Liver (tissue), 3 donors: ENCODE measurements around the gene TSEN2.

Experiments used
- EGR1 ChIP-seq, 2 donors: IDR thresholded peaks; 2 replicates each; pipeline ENCODE4 v1.6.1; 2016 to 2018; ENCODE audit warnings: antibody characterized with exemption in 2 of 2, low read depth in 2 of 2
- FOXA2 ChIP-seq: IDR thresholded peaks from 2 replicates; pipeline ENCODE4 v1.6.1; 2016; ENCODE audit warnings: antibody characterized with exemption
- GABPA ChIP-seq, 2 donors: IDR thresholded peaks in 1 of 2; conservative IDR thresholded peaks in 1 of 2; 2 replicates each; pipeline ENCODE4 v1.6.1; 2016; ENCODE audit warnings: antibody characterized with exemption in 2 of 2, mild to moderate bottlenecking in 1 of 2, moderate library complexity in 1 of 2
- JUND ChIP-seq, 2 donors: IDR thresholded peaks; 2 replicates each; pipeline ENCODE4 v1.6.1; 2016; ENCODE audit warnings: antibody characterized with exemption in 2 of 2
- NR2F2 ChIP-seq: IDR thresholded peaks from 2 replicates; pipeline ENCODE4 v1.6.1; 2016; ENCODE audit warnings: antibody characterized with exemption
- RAD21 ChIP-seq, 2 donors: IDR thresholded peaks; 2 replicates each; pipeline ENCODE4 v1.6.1; 2016; ENCODE audit warnings: antibody characterized with exemption in 2 of 2, mild to moderate bottlenecking in 2 of 2
- RXRA ChIP-seq, 2 donors: IDR thresholded peaks; 2 replicates each; pipeline ENCODE4 v1.6.1; 2017 to 2018; ENCODE audit warnings: antibody characterized with exemption in 2 of 2, mild to moderate bottlenecking in 1 of 2
- TAF1 ChIP-seq: conservative IDR thresholded peaks from 2 replicates; pipeline ENCODE4 v1.6.1; 2016; ENCODE audit warnings: antibody characterized with exemption, mild to moderate bottlenecking
- YY1 ChIP-seq: IDR thresholded peaks from 2 replicates; pipeline ENCODE4 v1.6.1; 2016; ENCODE audit warnings: antibody characterized with exemption, mild to moderate bottlenecking
- TF ChIP-seq, protein P1 (sequence below): fragments of 150-350 bp; IDR thresholded peaks from 2 replicates; pipeline ENCODE4 v1.5.1; 2017; ENCODE audit warnings: improper control_type of control experiment, low read depth, low read length; ENCODE audit not compliant: missing input control
- TF ChIP-seq, protein P2 (sequence below): IDR thresholded peaks from 2 replicates; pipeline ENCODE4 v1.6.1; 2016; ENCODE audit warnings: antibody characterized with exemption, mild to moderate bottlenecking
- TF ChIP-seq, protein P3 (sequence below): IDR thresholded peaks from 2 replicates; pipeline ENCODE4 v1.6.1; 2016; ENCODE audit warnings: antibody characterized with exemption
- TF ChIP-seq, protein P4 (sequence below): IDR thresholded peaks from 2 replicates; pipeline ENCODE4 v1.6.1; 2016; ENCODE audit warnings: antibody characterized with exemption
- TF ChIP-seq, protein P5 (sequence below): IDR thresholded peaks from 2 replicates; pipeline ENCODE4 v1.6.1; 2016; ENCODE audit warnings: antibody characterized with exemption
- donor health status: healthy.
- donor health status: healthy.

DNA sequence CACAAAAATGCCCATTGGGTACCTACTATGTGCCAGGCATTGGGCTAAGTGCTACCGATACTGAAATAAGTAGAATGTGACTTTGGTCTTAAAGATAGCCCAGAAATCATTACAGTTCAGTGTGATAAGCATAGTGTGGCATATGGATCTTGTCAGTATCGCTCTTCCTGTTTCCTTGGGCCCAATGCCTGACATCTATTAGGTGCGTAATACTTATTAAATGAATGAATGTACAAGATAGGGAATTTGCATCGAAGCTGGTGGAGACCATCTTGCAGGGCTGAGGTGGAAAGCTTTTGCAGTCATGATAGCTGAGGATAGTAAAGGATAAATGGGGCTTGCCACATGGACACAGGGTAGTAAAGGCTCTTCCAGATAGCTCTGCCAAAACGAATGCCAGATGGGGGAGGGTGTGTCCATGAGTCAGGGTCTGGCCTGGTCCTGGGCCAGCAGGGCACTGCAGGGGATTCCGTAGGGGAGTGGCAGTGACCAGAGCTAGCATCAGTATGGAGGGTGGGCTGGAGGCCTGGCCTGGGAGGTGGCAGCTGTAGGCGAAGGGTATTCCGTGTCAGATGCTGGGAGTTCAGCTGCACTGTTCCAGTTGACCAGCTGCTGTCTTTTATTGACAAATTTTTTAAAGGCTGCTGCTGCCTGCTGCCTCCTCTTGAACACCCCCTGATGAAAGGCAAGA lies 23.5 kb downstream of the TSEN2 start:
- TF ChIP-seq, protein P1, sequence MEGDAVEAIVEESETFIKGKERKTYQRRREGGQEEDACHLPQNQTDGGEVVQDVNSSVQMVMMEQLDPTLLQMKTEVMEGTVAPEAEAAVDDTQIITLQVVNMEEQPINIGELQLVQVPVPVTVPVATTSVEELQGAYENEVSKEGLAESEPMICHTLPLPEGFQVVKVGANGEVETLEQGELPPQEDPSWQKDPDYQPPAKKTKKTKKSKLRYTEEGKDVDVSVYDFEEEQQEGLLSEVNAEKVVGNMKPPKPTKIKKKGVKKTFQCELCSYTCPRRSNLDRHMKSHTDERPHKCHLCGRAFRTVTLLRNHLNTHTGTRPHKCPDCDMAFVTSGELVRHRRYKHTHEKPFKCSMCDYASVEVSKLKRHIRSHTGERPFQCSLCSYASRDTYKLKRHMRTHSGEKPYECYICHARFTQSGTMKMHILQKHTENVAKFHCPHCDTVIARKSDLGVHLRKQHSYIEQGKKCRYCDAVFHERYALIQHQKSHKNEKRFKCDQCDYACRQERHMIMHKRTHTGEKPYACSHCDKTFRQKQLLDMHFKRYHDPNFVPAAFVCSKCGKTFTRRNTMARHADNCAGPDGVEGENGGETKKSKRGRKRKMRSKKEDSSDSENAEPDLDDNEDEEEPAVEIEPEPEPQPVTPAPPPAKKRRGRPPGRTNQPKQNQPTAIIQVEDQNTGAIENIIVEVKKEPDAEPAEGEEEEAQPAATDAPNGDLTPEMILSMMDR: no peak
- TF ChIP-seq TAF1 (no peak), RAD21 (IDR thresholded peaks at IDR 0.05) (no peak), YY1 (no peak), RXRA (IDR thresholded peaks at IDR 0.05) (no peak), NR2F2 (no peak), FOXA2 (no peak), GABPA (IDR thresholded peaks at IDR 0.05 in 1 of 2, conservative IDR thresholded peaks at IDR 0.05 in 1 of 2) (no peak), EGR1 (IDR thresholded peaks at IDR 0.05; ENCODE audit: low read depth in 2 of 2) (no peak), JUND (IDR thresholded peaks at IDR 0.05) (no peak)
- TF ChIP-seq, protein P2, sequence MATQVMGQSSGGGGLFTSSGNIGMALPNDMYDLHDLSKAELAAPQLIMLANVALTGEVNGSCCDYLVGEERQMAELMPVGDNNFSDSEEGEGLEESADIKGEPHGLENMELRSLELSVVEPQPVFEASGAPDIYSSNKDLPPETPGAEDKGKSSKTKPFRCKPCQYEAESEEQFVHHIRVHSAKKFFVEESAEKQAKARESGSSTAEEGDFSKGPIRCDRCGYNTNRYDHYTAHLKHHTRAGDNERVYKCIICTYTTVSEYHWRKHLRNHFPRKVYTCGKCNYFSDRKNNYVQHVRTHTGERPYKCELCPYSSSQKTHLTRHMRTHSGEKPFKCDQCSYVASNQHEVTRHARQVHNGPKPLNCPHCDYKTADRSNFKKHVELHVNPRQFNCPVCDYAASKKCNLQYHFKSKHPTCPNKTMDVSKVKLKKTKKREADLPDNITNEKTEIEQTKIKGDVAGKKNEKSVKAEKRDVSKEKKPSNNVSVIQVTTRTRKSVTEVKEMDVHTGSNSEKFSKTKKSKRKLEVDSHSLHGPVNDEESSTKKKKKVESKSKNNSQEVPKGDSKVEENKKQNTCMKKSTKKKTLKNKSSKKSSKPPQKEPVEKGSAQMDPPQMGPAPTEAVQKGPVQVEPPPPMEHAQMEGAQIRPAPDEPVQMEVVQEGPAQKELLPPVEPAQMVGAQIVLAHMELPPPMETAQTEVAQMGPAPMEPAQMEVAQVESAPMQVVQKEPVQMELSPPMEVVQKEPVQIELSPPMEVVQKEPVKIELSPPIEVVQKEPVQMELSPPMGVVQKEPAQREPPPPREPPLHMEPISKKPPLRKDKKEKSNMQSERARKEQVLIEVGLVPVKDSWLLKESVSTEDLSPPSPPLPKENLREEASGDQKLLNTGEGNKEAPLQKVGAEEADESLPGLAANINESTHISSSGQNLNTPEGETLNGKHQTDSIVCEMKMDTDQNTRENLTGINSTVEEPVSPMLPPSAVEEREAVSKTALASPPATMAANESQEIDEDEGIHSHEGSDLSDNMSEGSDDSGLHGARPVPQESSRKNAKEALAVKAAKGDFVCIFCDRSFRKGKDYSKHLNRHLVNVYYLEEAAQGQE: no peak
- TF ChIP-seq, protein P3, sequence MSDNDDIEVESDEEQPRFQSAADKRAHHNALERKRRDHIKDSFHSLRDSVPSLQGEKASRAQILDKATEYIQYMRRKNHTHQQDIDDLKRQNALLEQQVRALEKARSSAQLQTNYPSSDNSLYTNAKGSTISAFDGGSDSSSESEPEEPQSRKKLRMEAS: no peak
- TF ChIP-seq, protein P4, sequence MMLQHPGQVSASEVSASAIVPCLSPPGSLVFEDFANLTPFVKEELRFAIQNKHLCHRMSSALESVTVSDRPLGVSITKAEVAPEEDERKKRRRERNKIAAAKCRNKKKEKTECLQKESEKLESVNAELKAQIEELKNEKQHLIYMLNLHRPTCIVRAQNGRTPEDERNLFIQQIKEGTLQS: no peak
- TF ChIP-seq, protein P5, sequence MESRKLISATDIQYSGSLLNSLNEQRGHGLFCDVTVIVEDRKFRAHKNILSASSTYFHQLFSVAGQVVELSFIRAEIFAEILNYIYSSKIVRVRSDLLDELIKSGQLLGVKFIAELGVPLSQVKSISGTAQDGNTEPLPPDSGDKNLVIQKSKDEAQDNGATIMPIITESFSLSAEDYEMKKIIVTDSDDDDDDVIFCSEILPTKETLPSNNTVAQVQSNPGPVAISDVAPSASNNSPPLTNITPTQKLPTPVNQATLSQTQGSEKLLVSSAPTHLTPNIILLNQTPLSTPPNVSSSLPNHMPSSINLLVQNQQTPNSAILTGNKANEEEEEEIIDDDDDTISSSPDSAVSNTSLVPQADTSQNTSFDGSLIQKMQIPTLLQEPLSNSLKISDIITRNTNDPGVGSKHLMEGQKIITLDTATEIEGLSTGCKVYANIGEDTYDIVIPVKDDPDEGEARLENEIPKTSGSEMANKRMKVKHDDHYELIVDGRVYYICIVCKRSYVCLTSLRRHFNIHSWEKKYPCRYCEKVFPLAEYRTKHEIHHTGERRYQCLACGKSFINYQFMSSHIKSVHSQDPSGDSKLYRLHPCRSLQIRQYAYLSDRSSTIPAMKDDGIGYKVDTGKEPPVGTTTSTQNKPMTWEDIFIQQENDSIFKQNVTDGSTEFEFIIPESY: no peak
